AG04449 (cell line): ENCODE data around the gene KCP.

ENCODE experiments used
- CTCF ChIA-PET: fragments of 350-600 bp; formaldehyde crosslinking; extraction: SDS; loops from one replicate; lab custom pipeline; 2021; ENCODE audit warnings: antibody characterized with exemption; lab: Yijun Ruan, JAX
- POLR2A ChIA-PET: fragments of 400-600, 350-600 bp; formaldehyde crosslinking; extraction: SDS; loops from one replicate; lab custom pipeline; 2020; ENCODE audit warnings: antibody characterized with exemption, inconsistent platforms; lab: Yijun Ruan, JAX
- DNase-seq: peaks from one replicate; pipeline ENCODE4 v3.0.0-alpha.2; 2010; ENCODE audit warnings: low read depth, low spot score
- H3K4me3 ChIP-seq: 2 replicates; pipeline ENCODE4 v1.5.1; 2011; ENCODE audit warnings: low read depth, mild to moderate bottlenecking, control low read depth, low read length
- CTCF ChIP-seq: IDR thresholded peaks from one replicate; pipeline ENCODE4 v1.5.1; 2011; ENCODE audit warnings: mild to moderate bottlenecking, moderate library complexity, low read length, control low read depth, inconsistent platforms; ENCODE audit not compliant: insufficient read depth; ENCODE audit errors: missing control alignments

Gene KCP

DNA sequence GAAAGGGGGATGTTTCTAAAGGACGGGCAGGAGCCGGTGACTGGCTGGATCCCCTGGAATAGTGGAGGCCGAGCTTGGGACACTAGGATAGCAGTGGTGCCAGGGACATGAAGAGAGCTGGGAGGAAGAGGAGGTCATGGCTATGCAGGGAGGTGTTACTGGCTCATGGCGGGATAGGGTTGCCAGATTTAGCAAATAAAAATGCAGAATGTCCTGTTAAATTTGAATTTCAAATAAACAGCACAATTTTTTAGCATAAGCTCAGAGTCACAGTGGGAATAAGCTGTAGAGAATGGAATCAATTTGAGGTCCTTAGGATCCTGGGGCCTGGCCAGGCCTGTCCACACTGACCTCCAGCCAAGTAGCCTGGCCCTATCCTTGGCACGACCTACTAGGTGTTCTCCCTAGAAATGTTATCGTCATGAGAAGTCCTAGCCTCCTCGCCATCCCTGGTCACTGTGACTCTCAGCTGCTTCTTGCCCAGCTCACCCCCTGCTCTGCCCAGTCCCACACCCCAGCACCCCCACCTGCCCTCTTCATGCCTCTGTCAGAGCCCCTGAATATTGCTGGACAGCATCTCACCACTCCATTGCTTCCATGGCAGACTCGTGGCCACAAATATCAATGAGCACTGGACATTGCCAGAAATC, 7.6 kb upstream of the KCP start:
- POLR2A ChIA-PET = no interaction called here
- TF ChIP-seq CTCF = no peak
- CTCF ChIA-PET = interaction anchor here (1.1 kb wide), 1 partner anchor 9 kb away, joined by 3 read pairs; no protein-coding TSS in a partner anchor

DNA sequence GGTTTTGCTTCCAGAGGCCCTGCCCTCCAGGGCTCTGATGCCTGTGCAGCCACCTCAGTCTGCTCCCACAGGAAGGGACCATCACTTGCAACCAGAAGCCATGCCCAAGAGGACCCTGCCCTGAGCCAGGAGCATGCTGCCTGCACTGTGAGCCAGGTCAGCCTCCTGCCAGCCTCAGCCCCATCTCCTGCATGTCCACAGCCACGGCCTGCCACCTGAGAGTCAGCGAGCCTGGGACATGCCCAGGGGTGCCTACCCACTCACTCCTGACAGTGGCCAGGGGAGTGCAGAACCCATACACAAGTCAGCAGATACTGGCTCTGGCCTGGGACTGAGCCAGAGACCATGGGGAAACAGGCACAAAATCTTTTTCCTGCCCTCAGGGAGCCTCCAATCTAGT, 6.6 kb upstream of the KCP start:
- ChIA-PET POLR2A (no interaction called here), CTCF (no interaction called here)
- no peak overlapping the region for H3K4me3 ChIP-seq
- no peak for DNase-seq
- TF ChIP-seq CTCF = no peak

More for the DNA sequence above, 7.6 kb upstream of the KCP start:
- no peak overlapping the region for H3K4me3 ChIP-seq
- DNase-seq = no peak

- TF ChIP-seq CTCF = no peak
- ChIA-PET CTCF (no interaction called here), POLR2A (no interaction called here)
- H3K4me3 ChIP-seq = no peak overlapping the region
- DNase-seq = no peak
Measured at GRCh38 chr7:128916643-128916915, 6.1 kb upstream of the KCP start.

- no peak overlapping the region for H3K4me3 ChIP-seq
- no peak for DNase-seq
- CTCF ChIA-PET = no interaction called here
- POLR2A ChIA-PET = no interaction called here
- no peak for TF ChIP-seq CTCF
Measured at GRCh38 chr7:128915841-128916642, 5.5 kb upstream of the KCP start.

GRCh38 chr7:128915271-128915819, 4.8 kb upstream of the KCP start:
- ChIA-PET CTCF (interaction anchor here (1.2 to 1.8 kb wide), 2 partner anchors 12 to 176 kb away, joined by 5 to 9 read pairs; no protein-coding TSS in a partner anchor), POLR2A (no interaction called here)
- no peak for TF ChIP-seq CTCF
- no peak for DNase-seq
- H3K4me3 ChIP-seq = no peak overlapping the region

- CTCF ChIA-PET = interaction anchor here (1.2 to 1.8 kb wide), 3 partner anchors 11 to 177 kb away, joined by 4 to 9 read pairs (median 5); no protein-coding TSS in a partner anchor
- DNase-seq = no peak
- POLR2A ChIA-PET = no interaction called here
- TF ChIP-seq CTCF = no peak
- no peak overlapping the region for H3K4me3 ChIP-seq
Measured at GRCh38 chr7:128914566-128915151, 4.2 kb upstream of the KCP start.
